HepG2 (cell line): ENCODE measurements around the gene PLXNA3. TPM values are rescaled to one million over a fixed set of nuclear protein-coding genes. Genes with fewer than 3 reads are reported as not detected.
A peak's percentile ranks its signal among the peaks of the same experiment; 100 is the strongest.

Experiments used
- BRD4 ChIP-seq: sonication (generic); formaldehyde crosslinking; IDR thresholded peaks from 2 replicates; pipeline ENCODE4 v1.4.0; 2020; ENCODE audit warnings: missing genetic modification reagents
- MYNN ChIP-seq: sonication (generic); formaldehyde crosslinking; IDR thresholded peaks from 2 replicates; pipeline ENCODE4 v1.4.0; 2020; ENCODE audit warnings: mild to moderate bottlenecking, low read depth, missing genetic modification reagents
- NR2C2 ChIP-seq: sonication (generic); formaldehyde crosslinking; IDR thresholded peaks from 2 replicates; pipeline ENCODE4 v1.4.0; 2020; ENCODE audit warnings: missing genetic modification reagents, mild to moderate bottlenecking, moderate library complexity, borderline replicate concordance
- SRF ChIP-seq: IDR thresholded peaks from 2 replicates; pipeline ENCODE4 v1.6.1; 2011; ENCODE audit warnings: mild to moderate bottlenecking, low read depth, low read length, moderate library complexity
- THYN1 ChIP-seq: sonication (generic); formaldehyde crosslinking; IDR thresholded peaks from 2 replicates; pipeline ENCODE4 v1.8.1; 2023; ENCODE audit warnings: low read depth, mild to moderate bottlenecking, moderate library complexity, missing genetic modification reagents, borderline replicate concordance
- ZNF10 ChIP-seq: sonication (generic); formaldehyde crosslinking; IDR thresholded peaks from 2 replicates; pipeline ENCODE4 v1.4.0; 2020; ENCODE audit warnings: mild to moderate bottlenecking, low read depth, missing genetic modification reagents, borderline replicate concordance
- ZNF274 ChIP-seq: sonication (generic); formaldehyde crosslinking; IDR thresholded peaks from 2 replicates; pipeline ENCODE4 v1.5.1; 2020; ENCODE audit warnings: mild to moderate bottlenecking, missing genetic modification reagents
- ZNF337 ChIP-seq: sonication (generic); formaldehyde crosslinking; IDR thresholded peaks from 2 replicates; pipeline ENCODE4 v1.5.1; 2020; ENCODE audit warnings: missing genetic modification reagents, low read depth, mild to moderate bottlenecking, borderline replicate concordance
- ZNF441 ChIP-seq: sonication (generic); formaldehyde crosslinking; IDR thresholded peaks from 2 replicates; pipeline ENCODE4 v1.7.0; 2021; ENCODE audit warnings: missing genetic modification reagents, borderline replicate concordance
- ZNF549 ChIP-seq: sonication (generic); formaldehyde crosslinking; IDR thresholded peaks from 2 replicates; pipeline ENCODE4 v1.5.0; 2020; ENCODE audit warnings: missing genetic modification reagents
- ZNF556 ChIP-seq: sonication (generic); formaldehyde crosslinking; IDR thresholded peaks from 2 replicates; pipeline ENCODE4 v1.4.0; 2020; ENCODE audit warnings: mild to moderate bottlenecking, missing genetic modification reagents, borderline replicate concordance
- ZNF577 ChIP-seq: sonication (generic); formaldehyde crosslinking; IDR thresholded peaks from 2 replicates; pipeline ENCODE4 v1.4.0; 2020; ENCODE audit warnings: mild to moderate bottlenecking, low read depth, missing genetic modification reagents, borderline replicate concordance
- ZNF616 ChIP-seq: sonication (generic); formaldehyde crosslinking; IDR thresholded peaks from 2 replicates; pipeline ENCODE4 v1.5.0; 2020; ENCODE audit warnings: low read depth, mild to moderate bottlenecking, missing genetic modification reagents
- ZNF619 ChIP-seq: sonication (generic); formaldehyde crosslinking; IDR thresholded peaks from 2 replicates; pipeline ENCODE4 v1.4.0; 2020; ENCODE audit warnings: mild to moderate bottlenecking, missing genetic modification reagents
- polyA plus RNA-seq, 8 experiments: library from polyadenylated mRNA; depleted of rRNA in 3 of 8; stranded (reverse) in 7 of 8; unstranded in 1 of 8; fragments of >200 nt; fragmentation: Illumina TruSeq in 4 of 8; extraction: Trizol in 4 of 8; gene quantifications; 2 replicates each; pipeline versions ENCODE4 v1.2.1 to v1.2.3, GENCODE V29; 2011 to 2016; ENCODE audit warnings: low read depth in 4 of 8, missing spikeins in 1 of 8, mixed read lengths in 1 of 8; ENCODE audit not compliant: insufficient read depth in 1 of 8
- total RNA-seq, 5 experiments: library from RNA; depleted of rRNA; stranded (reverse); fragments of >200 nt; fragmentation: Illumina TruSeq; extraction: Trizol; gene quantifications; 2 replicates each; pipeline ENCODE4 v1.2.3, GENCODE V29; 2016; ENCODE audit warnings: low read depth in 1 of 5
- TF ChIP-seq, protein P1 (sequence below): sonication (generic); formaldehyde crosslinking; IDR thresholded peaks from 2 replicates; pipeline ENCODE4 v1.5.1; 2020; ENCODE audit warnings: mild to moderate bottlenecking, missing genetic modification reagents
- TF ChIP-seq, protein P2 (sequence below): sonication (generic); formaldehyde crosslinking; IDR thresholded peaks from 2 replicates; pipeline ENCODE4 v1.8.0; 2022; ENCODE audit warnings: mild to moderate bottlenecking, missing genetic modification reagents, moderate library complexity
- TF ChIP-seq, protein P3 (sequence below): sonication (generic); formaldehyde crosslinking; IDR thresholded peaks from 2 replicates; pipeline ENCODE4 v1.4.0; 2020; ENCODE audit warnings: missing genetic modification reagents, borderline replicate concordance
- TF ChIP-seq, protein P4 (sequence below): sonication (generic); formaldehyde crosslinking; IDR thresholded peaks from 2 replicates; pipeline ENCODE4 v1.4.0; 2020; ENCODE audit warnings: missing genetic modification reagents, low read depth, mild to moderate bottlenecking, borderline replicate concordance

The PLXNA3 gene
- total and polyA plus RNA-seq, 2 of the 13 experiments (the other 11 are each of a cell fraction or from before 2014, with no cell fraction given), result 5.8 to 20.6 TPM

DNA sequence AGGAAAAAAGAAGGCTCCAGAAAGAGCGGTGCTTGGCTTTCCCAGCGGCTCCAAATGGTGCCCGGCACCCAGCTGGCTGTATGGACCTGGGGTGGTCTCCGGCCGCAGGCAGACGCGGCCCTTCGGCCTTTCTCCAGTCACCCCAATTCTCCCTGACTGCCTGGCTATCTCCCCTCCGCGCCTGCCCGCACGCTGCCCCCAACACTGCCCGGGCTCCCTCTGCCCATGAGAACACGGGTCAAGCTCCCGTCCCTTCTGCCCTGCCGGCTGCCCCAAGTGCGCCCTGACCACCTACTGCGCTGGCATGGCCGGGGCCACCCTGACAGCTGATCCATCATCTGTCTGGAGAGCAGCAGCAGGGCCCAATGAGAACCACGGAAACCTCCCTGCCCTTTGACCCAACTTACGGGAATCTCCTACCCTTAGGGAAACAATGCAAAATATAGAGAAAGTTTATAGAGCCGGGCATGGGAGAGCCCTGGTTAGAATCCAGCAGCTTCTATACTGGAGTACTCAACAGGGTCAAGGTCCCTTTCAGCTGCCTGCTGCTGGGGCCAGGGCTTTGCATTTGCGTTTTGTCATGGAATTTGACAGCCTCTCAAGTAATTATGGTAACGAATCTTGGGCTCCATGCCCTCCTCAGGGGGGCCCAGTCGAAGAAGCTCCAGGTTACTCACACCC is 59.2 kb downstream of the PLXNA3 start (continued):
- TF ChIP-seq ZNF577 (CRISPR knock-in tag) (no peak), ZNF441 (CRISPR knock-in tag) (no peak), ZNF616 (CRISPR knock-in tag) (no peak), SRF (no peak), ZNF10 (CRISPR knock-in tag) (no peak), NR2C2 (peak; percentile 88), ZNF556 (CRISPR knock-in tag) (no peak), MYNN (CRISPR knock-in tag) (no peak), ZNF337 (CRISPR knock-in tag) (no peak), ZNF549 (CRISPR knock-in tag) (no peak), ZNF619 (CRISPR knock-in tag) (no peak), ZNF274 (CRISPR knock-in tag) (no peak), THYN1 (no peak), BRD4 (CRISPR knock-in tag) (no peak)
- TF ChIP-seq, protein P1, sequence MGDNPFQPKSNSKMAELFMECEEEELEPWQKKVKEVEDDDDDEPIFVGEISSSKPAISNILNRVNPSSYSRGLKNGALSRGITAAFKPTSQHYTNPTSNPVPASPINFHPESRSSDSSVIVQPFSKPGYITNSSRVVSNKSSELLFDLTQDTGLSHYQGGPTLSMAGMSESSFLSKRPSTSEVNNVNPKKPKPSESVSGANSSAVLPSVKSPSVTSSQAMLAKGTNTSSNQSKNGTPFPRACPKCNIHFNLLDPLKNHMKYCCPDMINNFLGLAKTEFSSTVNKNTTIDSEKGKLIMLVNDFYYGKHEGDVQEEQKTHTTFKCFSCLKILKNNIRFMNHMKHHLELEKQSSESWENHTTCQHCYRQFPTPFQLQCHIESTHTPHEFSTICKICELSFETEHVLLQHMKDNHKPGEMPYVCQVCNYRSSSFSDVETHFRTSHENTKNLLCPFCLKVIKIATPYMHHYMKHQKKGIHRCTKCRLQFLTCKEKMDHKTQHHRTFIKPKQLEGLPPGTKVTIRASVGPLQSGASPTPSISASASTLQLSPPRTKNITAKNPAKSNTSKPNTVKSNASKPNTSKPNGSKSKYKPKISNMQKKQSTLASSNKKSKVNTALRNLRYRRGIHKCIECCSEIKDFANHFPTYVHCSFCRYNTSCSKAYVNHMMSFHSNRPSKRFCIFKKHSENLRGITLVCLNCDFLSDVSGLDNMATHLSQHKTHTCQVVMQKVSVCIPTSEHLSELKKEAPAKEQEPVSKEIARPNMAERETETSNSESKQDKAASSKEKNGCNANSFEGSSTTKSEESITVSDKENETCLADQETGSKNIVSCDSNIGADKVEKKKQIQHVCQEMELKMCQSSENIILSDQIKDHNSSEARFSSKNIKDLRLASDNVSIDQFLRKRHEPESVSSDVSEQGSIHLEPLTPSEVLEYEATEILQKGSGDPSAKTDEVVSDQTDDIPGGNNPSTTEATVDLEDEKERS (CRISPR knock-in tag), result no peak
- TF ChIP-seq, protein P2, sequence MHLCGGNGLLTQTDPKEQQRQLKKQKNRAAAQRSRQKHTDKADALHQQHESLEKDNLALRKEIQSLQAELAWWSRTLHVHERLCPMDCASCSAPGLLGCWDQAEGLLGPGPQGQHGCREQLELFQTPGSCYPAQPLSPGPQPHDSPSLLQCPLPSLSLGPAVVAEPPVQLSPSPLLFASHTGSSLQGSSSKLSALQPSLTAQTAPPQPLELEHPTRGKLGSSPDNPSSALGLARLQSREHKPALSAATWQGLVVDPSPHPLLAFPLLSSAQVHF (CRISPR knock-in tag), result no peak
- TF ChIP-seq, protein P3, sequence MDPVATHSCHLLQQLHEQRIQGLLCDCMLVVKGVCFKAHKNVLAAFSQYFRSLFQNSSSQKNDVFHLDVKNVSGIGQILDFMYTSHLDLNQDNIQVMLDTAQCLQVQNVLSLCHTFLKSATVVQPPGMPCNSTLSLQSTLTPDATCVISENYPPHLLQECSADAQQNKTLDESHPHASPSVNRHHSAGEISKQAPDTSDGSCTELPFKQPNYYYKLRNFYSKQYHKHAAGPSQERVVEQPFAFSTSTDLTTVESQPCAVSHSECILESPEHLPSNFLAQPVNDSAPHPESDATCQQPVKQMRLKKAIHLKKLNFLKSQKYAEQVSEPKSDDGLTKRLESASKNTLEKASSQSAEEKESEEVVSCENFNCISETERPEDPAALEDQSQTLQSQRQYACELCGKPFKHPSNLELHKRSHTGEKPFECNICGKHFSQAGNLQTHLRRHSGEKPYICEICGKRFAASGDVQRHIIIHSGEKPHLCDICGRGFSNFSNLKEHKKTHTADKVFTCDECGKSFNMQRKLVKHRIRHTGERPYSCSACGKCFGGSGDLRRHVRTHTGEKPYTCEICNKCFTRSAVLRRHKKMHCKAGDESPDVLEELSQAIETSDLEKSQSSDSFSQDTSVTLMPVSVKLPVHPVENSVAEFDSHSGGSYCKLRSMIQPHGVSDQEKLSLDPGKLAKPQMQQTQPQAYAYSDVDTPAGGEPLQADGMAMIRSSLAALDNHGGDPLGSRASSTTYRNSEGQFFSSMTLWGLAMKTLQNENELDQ, result no peak
- TF ChIP-seq, protein P4, sequence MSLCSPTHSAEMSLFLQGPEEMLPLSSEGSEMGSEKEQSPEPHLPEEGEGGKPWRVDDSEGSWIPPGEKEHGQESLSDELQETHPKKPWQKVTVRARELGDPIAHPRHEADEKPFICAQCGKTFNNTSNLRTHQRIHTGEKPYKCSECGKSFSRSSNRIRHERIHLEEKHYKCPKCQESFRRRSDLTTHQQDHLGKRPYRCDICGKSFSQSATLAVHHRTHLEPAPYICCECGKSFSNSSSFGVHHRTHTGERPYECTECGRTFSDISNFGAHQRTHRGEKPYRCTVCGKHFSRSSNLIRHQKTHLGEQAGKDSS, result peak; percentile 49; the same call in 1 of the 2 replicates
